NCI-H1092 (cell line): Measurements from ENCODE around the gene REXO5.
"Not testable (repeated sequence)": the region's sequence is repeated elsewhere in the genome, so short reads cannot be mapped to it uniquely, and the experiment has no call there.

Experiments used
- DNase-seq: peaks from one replicate; lab custom pipeline; 2025; lab: John Stamatoyannopoulos, UW

Gene REXO5

GRCh38 chr16:20849589-20850390 lies 43.5 kb downstream of the REXO5 start:
- peak; percentile 21 for DNase-seq

GRCh38 chr16:20850981-20851380 lies 44.7 kb downstream of the REXO5 start:
- no peak for DNase-seq

DNA sequence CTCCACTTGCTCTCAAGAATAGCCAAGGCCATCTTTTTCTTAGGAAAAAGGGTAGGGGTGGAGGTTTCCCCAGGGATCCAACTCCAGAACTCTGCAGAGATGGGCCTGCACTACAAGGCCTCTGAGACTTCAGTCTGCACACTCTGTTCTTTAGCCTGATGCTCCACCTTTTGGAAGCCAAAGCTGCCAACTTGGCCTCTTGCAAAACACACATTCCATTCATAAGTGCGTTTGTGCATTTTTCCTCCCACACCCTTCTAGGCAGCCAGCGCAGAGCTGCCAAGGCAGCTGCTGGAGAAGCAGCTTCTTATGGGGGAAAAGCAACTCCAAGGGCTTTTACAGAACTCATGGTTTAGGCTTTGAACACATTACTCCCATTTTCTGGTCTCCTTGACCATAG lies 45.3 kb downstream of the REXO5 start:
- DNase-seq: no peak

DNA sequence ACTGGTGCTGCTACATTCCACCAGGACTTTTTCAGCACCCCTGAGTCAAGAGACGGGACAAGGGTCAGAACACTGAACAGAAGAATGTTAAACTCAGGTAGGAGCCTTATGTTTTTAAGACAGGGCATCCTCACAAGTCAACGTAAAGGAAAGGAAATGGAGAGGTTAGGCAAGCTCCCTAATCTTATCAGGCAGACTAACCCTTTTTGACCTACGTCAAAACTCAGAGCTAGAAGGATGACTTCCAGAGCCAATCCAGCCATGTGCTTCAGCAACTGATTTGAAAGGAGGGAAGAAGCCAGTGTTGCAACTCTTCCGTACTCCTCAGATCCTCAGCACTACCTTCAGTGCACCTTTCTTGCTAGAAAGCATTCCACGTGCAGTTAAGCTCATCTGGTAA lies 46.8 kb downstream of the REXO5 start:
- no peak for DNase-seq

- DNase-seq: no peak
Measured at GRCh38 chr16:20853981-20854620, 47.8 kb downstream of the REXO5 start.

GRCh38 chr16:20854963-20855362 lies 48.6 kb downstream of the REXO5 start:
- DNase-seq: no peak

DNA sequence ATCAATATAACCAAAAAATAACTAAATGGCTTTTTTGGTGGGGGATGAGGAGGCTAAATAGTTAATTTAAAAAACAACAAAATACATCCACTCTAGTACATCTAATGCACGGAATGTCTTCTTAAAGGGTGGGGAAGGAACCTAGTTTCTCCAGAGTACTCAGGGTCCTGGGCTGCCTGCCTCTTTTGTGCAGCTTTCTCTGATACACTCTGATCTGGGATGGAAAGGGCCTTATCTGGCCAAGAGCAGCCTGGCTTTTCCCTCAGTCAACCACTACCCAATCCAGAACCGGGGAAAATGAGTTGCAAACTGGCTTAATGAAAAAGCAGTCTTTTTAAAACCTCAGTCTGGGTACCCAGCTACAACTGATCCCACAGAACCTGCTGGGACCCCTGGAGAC lies 51.0 kb downstream of the REXO5 start:
- DNase-seq: no peak

GRCh38 chr16:20859229-20859628 lies 52.9 kb downstream of the REXO5 start:
- DNase-seq: no peak

GRCh38 chr16:20859699-20860098 lies 53.4 kb downstream of the REXO5 start:
- no peak for DNase-seq

GRCh38 chr16:20860361-20860760 lies 54.0 kb downstream of the REXO5 start:
- DNase-seq: no peak

GRCh38 chr16:20860995-20861394 lies 54.7 kb downstream of the REXO5 start:
- not testable (repeated sequence) for DNase-seq

DNA sequence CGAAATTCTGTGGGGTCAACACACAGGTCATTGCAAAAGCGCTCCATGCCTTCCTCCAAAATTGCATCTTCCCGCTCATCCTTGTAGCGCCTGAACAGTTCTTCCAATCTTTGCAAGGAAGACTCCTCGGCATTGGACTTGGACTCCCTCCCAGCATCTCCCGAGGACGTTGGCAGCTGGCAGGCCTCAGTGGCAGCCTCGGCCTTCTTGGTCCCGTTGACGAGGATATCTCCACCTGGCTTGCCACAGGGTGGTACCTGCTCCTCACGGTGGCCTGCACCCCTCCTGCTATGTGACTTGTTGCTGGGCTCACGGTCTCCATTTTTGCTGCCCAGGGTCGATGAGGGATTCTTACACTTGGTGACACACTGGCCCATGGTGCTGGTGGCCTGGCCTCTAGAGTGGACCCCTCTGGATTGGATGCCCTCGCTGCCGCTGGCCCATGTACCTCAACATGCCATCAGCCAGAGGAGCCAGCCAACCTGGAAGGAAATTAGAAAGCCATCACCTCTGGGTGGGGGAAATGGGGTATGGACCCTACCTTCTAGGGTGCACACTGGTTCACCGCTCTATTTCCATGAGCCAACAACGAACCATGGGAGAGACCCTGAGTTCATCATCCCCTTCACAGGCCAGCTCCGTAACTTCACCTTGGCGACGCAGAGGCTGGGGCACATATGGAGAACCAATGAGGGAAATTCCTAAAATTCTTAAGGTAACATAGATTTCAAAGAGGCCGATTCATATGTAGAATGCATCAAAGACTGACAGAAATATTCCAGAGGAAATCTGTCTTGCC lies 56.0 kb downstream of the REXO5 start:
- no peak for DNase-seq

GRCh38 chr16:20864376-20864775 lies 58.0 kb downstream of the REXO5 start:
- DNase-seq: not testable (repeated sequence)

DNA sequence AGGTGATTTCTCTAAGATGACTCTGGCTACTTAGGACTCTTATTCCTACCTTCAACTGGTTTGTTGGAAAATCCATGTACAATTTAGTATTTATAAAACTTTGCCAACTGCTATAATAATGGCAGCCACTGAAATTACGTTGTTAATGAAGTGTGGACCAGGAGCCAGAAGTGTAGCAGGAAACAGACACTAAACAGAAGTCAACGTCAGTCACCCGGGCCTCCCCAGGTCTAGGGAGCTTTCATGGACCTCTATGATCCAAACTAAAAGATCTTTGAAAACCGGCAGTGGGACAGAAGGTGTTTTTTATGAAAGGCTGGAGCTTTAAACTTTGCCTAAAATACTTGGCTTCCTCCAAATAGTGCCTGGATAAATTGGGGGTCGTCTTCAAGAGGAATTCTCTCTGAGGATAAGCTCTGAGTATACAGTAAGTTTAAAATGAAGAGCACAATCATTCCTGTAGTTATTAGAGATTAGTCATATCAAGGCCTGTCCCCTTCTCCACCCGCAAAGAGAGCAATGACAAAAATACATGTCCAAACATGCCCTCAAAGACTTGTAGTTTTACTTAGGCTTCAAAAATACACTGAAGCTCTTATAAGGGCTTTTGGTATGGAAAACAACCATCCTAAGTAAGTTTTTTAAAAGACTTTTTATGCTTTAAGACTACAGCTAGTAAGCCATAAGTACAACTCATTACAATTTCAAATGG lies 59.2 kb downstream of the REXO5 start:
- DNase-seq: no peak

GRCh38 chr16:20866145-20866772 lies 59.9 kb downstream of the REXO5 start:
- no peak for DNase-seq

DNA sequence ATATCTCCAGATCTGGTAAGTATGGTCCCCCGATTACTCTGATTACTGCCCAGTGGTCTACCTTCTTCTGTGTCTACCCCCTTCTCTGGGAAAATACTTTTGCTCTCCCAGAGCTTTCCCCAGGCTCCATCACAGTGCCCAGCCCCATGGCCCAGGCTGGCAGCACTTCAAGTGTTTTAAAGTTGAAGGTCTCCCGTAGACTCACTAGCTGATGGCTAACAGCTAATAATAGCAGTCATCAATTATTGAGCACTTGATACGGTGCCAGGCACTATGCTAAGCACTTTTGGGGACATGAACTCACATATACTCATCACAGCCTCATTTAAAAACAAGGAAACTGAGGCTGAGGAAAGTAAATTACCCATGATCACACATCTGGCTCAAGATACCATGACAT lies 60.5 kb downstream of the REXO5 start:
- no peak for DNase-seq

DNA sequence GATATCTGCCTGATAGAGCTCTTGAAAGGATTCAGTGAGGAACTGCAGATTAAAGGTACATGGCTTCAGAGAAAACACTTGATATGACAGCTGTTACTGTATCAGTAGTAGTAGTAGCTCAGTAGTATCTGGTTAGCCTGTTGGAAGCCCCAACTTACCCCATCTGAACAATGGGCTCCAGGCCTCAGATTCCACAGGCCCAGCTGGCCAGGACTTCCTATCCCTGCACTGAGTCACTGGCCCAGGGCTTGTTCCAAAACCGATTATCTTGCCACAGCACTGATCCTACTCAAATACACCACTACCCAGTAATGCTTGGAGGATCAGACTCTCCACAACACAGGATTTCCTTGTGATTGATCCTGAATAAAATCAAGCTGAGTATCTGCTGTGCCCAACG lies 61.3 kb downstream of the REXO5 start:
- no peak for DNase-seq

DNA sequence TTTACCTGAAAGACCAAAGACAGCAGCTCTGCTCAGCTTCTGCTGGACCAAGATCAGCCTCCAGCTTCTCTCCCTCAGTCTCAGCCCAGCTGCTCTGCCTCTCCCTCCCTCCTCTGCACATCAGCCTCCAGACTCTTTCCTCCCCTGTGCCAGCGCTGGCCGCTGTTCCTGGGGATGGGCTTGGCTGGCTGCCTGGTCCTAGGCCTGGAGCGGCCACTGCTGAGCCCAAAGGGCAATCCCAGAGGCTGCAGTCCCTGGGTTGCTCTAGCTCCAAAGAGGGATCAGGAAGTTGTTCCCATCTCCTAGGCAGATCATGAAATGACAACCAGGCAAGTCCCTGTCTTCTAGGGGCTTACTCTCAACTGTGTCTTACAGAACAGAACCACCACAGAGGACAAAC lies 62.6 kb downstream of the REXO5 start:
- peak; percentile 33 for DNase-seq

- DNase-seq: no peak
Measured at GRCh38 chr16:20870122-20870820, 63.9 kb downstream of the REXO5 start.

- DNase-seq: no peak
Measured at GRCh38 chr16:20871258-20871657, 64.9 kb downstream of the REXO5 start.
